Measurements from ENCODE around the gene PTER. TPM values are rescaled to one million over a fixed set of nuclear protein-coding genes. Genes with fewer than 3 reads are reported as not detected.
A peak's percentile ranks its signal among the peaks of the same experiment; 100 is the strongest.

The PTER gene
- total and polyA plus RNA-seq, 9 of the 15 experiments (the other 6 are each of a cell fraction or from before 2014, with no cell fraction given), result 15.5 to 42.1 (median 28.6) TPM

DNA sequence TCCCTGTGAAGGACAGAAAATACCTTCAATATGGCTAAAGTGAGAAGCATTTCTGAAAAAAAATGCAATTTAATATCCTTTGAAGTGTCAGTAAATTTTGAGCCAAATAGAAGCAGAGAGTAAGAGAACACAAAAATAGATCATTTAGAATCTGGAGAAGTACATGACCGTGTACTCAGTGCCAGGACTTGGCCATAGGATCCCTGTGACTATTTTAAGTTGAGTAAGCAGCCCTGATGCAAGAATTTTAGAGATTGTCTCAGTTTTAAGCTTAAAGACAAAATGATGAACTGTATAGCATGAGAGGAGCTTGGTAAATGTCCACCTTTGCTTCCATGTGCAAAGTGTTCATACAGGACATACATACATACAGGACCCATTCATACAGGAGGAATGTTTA lies 2.5 kb downstream of the PTER start:
- TF ChIP-seq EHMT2 (IDR thresholded peaks at IDR 0.05) (no peak), CEBPG (CRISPR knock-in tag; IDR thresholded peaks at IDR 0.05) (peak; percentile 20; the same call in 1 of the 2 replicates), CEBPG (tag; conservative IDR thresholded peaks at IDR 0.05 in 1 of 2, IDR thresholded peaks at IDR 0.05 in 1 of 2) (no peak), ELF4 (CRISPR knock-in tag; IDR thresholded peaks at IDR 0.05) (no peak)
- in situ Hi-C loops (cut with MboI), result no loop called here
- Histone ChIP-seq H3K4me3 (no peak overlapping the region), H3K27ac (ENCODE audit: extremely low read depth, low read depth, low read length) (no peak overlapping the region), H3K79me2 (ENCODE audit: control insufficient read depth, insufficient read depth, low read length) (peaks cover 56% of the 10 kb centered on the region), H3K9me1 (ENCODE audit: control insufficient read depth, insufficient read depth, low read length) (no peaks in the 10 kb centered on the region), H3K4me1 (replicated peaks in 1 of 2; ENCODE audit: control insufficient read depth in 2 of 2, insufficient read depth in 2 of 2, low read length in 2 of 2) (peaks cover 10 to 16% of the 10 kb centered on the region in 2 experiments; a peak in 4 of 5 replicates), H3K27me3 (ENCODE audit: control insufficient read depth in 2 of 2, insufficient read depth in 2 of 2, low read length in 2 of 2) (no peaks in the 10 kb centered on the region), H3K9ac (ENCODE audit: insufficient read depth in 1 of 2, low read depth in 2 of 2, low read length in 2 of 2) (peak overlapping the region in 1 of 2 experiments; percentile 7; a peak in 2 of 4 replicates), H3K36me3 (ENCODE audit: control insufficient read depth, insufficient read depth, low read length) (peaks cover 38% of the 10 kb centered on the region), H3K4me2 (ENCODE audit: insufficient read depth, low read length) (no peak overlapping the region), H4K20me1 (replicated peaks; ENCODE audit: control insufficient read depth, insufficient read depth, low read length) (no peaks in the 10 kb centered on the region; the same call in 1 of the 2 replicates), H3K9me3 (replicated peaks; ENCODE audit: control insufficient read depth, insufficient read depth, low read depth, low read length) (no peaks in the 10 kb centered on the region), H2AFZ (ENCODE audit: low read depth, low read length) (no peak overlapping the region)
- ChIA-PET CTCF (ENCODE audit: low intra/inter-chr PET ratio) (no interaction called here), POLR2A (interaction anchor here (0.6 to 1.9 kb wide), 2 partner anchors 13 to 31 kb away, joined by 3 to 8 read pairs; no protein-coding TSS in a partner anchor)
- WGBS (ENCODE audit: insufficient coverage, low coverage, missing lambda C conversion rate), result 73% methylated on average over 1 of the region's 1 CpG
- BruUV-seq (replicated peaks), result TSS peak; percentile 30
- ATAC-seq (no peak), DNase-seq (ENCODE audit: extremely low read depth in 1 of 4, low spot score in 3 of 4) (no peak), FAIRE-seq (no peak)
- intact Hi-C loops (cut with micrococcal nuclease), result loop anchor here (10.0 kb wide), 1 partner anchor 106 kb away; no protein-coding TSS in a partner anchor

DNA sequence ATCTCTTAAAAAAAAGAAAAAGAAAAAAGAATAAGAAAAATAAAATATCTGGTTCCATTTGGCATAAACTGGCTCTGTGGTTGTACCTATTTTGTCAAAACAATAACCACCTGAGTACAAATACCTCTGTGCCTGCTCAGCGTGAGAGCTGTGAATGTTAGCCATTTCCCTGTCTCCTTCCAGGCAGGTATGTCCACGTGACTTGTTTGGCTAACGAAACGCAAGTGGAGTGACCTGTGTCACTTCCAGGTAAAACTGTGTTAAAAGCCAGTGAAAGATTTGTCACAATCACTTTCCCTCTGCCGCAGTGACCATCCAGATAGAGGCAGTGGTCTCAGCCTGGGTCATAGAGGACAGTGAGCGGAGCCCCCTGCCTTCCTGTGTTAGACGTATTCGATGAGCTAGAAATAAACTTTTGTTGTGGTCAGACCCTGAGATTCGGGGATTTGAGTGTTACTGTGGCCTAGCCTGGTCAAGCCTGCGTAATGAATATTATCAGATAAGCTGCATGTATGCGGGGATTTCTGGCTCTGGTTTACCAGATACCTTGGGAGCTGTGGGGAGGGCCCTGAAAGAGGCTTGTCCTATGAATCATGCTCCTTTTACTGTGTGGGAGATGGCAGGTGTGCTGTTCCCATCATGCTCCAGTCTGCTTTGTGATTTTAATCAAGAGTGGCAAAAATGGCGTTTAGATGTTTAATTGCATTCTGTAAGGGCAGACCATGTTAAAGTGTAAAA lies 3.8 kb downstream of the PTER start:
- Histone ChIP-seq H3K9ac (ENCODE audit: insufficient read depth in 1 of 2, low read depth in 2 of 2, low read length in 2 of 2) (peak overlapping the region in 1 of 2 experiments; percentile 19; a peak in 1 of 4 replicates), H3K9me1 (ENCODE audit: control insufficient read depth, insufficient read depth, low read length) (no peaks in the 10 kb centered on the region), H3K4me2 (ENCODE audit: insufficient read depth, low read length) (no peak overlapping the region), H4K20me1 (replicated peaks; ENCODE audit: control insufficient read depth, insufficient read depth, low read length) (no peaks in the 10 kb centered on the region; the same call in 1 of the 2 replicates), H3K4me3 (no peak overlapping the region), H3K4me1 (replicated peaks in 1 of 2; ENCODE audit: control insufficient read depth in 2 of 2, insufficient read depth in 2 of 2, low read length in 2 of 2) (peaks cover 10 to 16% of the 10 kb centered on the region in 2 experiments; a peak in 4 of 5 replicates), H3K79me2 (ENCODE audit: control insufficient read depth, insufficient read depth, low read length) (peaks cover 59% of the 10 kb centered on the region), H3K27ac (ENCODE audit: extremely low read depth, low read depth, low read length) (no peak overlapping the region), H2AFZ (ENCODE audit: low read depth, low read length) (no peak overlapping the region), H3K36me3 (ENCODE audit: control insufficient read depth, insufficient read depth, low read length) (peaks cover 50% of the 10 kb centered on the region), H3K9me3 (replicated peaks; ENCODE audit: control insufficient read depth, insufficient read depth, low read depth, low read length) (no peaks in the 10 kb centered on the region), H3K27me3 (ENCODE audit: control insufficient read depth in 2 of 2, insufficient read depth in 2 of 2, low read length in 2 of 2) (no peaks in the 10 kb centered on the region)
- ChIA-PET POLR2A (interaction anchor here (0.8 to 1.9 kb wide), 2 partner anchors 11 to 82 kb away, joined by 3 to 8 read pairs; no protein-coding TSS in a partner anchor), CTCF (ENCODE audit: low intra/inter-chr PET ratio) (no interaction called here)
- intact Hi-C loops (cut with micrococcal nuclease) (no loop called here), in situ Hi-C loops (cut with MboI) (no loop called here)
- TSS peak; percentile 3 for BruUV-seq (replicated peaks)
- WGBS (ENCODE audit: insufficient coverage, low coverage, missing lambda C conversion rate), result 45% methylated on average over 12 of the region's 12 CpGs
- DNase-seq (ENCODE audit: extremely low read depth in 1 of 4, low spot score in 3 of 4) (peak in 1 of 4 experiments; percentile 44), FAIRE-seq (peak; percentile 59), ATAC-seq (no peak)
- TF ChIP-seq HDAC2 (IDR thresholded peaks at IDR 0.05) (0 out of 2 replicates have a peak, but pooled peaks have one; percentile 41), MAFG (tag; conservative IDR thresholded peaks at IDR 0.05) (no peak), POLR2AphosphoS5 (IDR thresholded peaks at IDR 0.05; ENCODE audit: control insufficient read depth, insufficient read depth, low read depth, low read length) (peak; percentile 24; the same call in 1 of the 2 replicates), RUNX1 (IDR thresholded peaks at IDR 0.05; ENCODE audit: low read depth) (no peak), BACH1 (tag; IDR thresholded peaks at IDR 0.05) (no peak), ARID1B (IDR thresholded peaks at IDR 0.05) (peak; percentile 47; the same call in 1 of the 2 replicates), CBFA2T2 (conservative IDR thresholded peaks at IDR 0.05) (peak; percentile 31; the same call in 1 of the 2 replicates), TEAD4 (IDR thresholded peaks at IDR 0.05; ENCODE audit: low read length) (peak; percentile 41; the same call in 1 of the 2 replicates), TEAD4 (CRISPR knock-in tag; IDR thresholded peaks at IDR 0.05; ENCODE audit: borderline replicate concordance) (no peak), KDM1A (IDR thresholded peaks at IDR 0.05) (peak; percentile 81 to 83), TCF3 (CRISPR knock-in tag; IDR thresholded peaks at IDR 0.05) (peak; percentile 41; the same call in 1 of the 2 replicates), RFX1 (IDR thresholded peaks at IDR 0.05) (no peak), FOSL1 (tag; conservative IDR thresholded peaks at IDR 0.05) (peak; percentile 38)

All from K562 (cell line).